K562 (cell line): ENCODE measurements around the gene WNT11. TPM values are rescaled to one million over a fixed set of nuclear protein-coding genes. Genes with fewer than 3 reads are reported as not detected.

Source experiments
- ATAC-seq: fragments of 200-7000 bp; cut with Tn5 transposase; 3 replicates; pipeline ENCODE4 v1.9.1; 2020; ENCODE audit warnings: moderate library complexity
- BruUV-seq: library from RNA; stranded (reverse); fragments of 400-500 nt; replicated peaks from 2 replicates; lab custom pipeline; 2021; lab: Mats Ljungman, UMichigan
- CTCF ChIA-PET: fragments of 300-600 bp; formaldehyde crosslinking; extraction: SDS; loops from one replicate; lab custom pipeline; 2021; ENCODE audit warnings: low intra/inter-chr PET ratio; lab: Yijun Ruan, JAX
- POLR2A ChIA-PET: fragments of 300-600, 350-650 bp; sonication (Branson Sonifier 250); formaldehyde crosslinking; extraction: SDS; loops from one replicate; lab custom pipeline; 2021; ENCODE audit warnings: antibody characterized with exemption, inconsistent platforms; lab: Yijun Ruan, JAX
- DNase-seq, 4 experiments: peaks; one replicate each; pipeline versions ENCODE4 v3.0.0 to v3.0.0-alpha.2; 2011 to 2018; ENCODE audit warnings: low spot score in 3 of 4, mixed read lengths in 3 of 4; ENCODE audit errors: extremely low read depth in 1 of 4
- FAIRE-seq: peaks from 2 replicates; lab custom pipeline; 2011; peaks lifted over from hg19 to GRCh38; lab: Jason Lieb, UNC
- H2AFZ ChIP-seq: 2 replicates; pipeline ENCODE4 v1.6.0; 2011; ENCODE audit warnings: low read depth, low read length, control low read depth, inconsistent platforms
- H3K27ac ChIP-seq: fragments of 200-600 bp; 3 replicates; pipeline ENCODE4 v1.8.0; 2011; ENCODE audit warnings: low read depth, mild to moderate bottlenecking, control low read depth, inconsistent platforms, low read length, moderate library complexity, mixed read lengths; ENCODE audit errors: extremely low read depth
- H3K27me3 ChIP-seq, 2 experiments: fragments of 300-600 bp in 1 of 2; 2 replicates in 1 of 2; 3 replicates in 1 of 2; pipeline versions ENCODE4 v1.6.0 to v1.8.0; 2011; ENCODE audit warnings: inconsistent platforms in 2 of 2, low read length in 2 of 2, mild to moderate bottlenecking in 1 of 2, mixed read lengths in 1 of 2, moderate library complexity in 1 of 2; ENCODE audit not compliant: control insufficient read depth in 2 of 2, insufficient read depth in 2 of 2
- H3K36me3 ChIP-seq: fragments of 300-600 bp; 3 replicates; pipeline ENCODE4 v1.8.0; 2011; ENCODE audit warnings: mild to moderate bottlenecking, low read length, inconsistent platforms; ENCODE audit not compliant: control insufficient read depth, insufficient read depth
- H3K4me1 ChIP-seq, 2 experiments: fragments of 200-600 bp in 1 of 2; replicated peaks in 1 of 2; 2 replicates in 1 of 2; 3 replicates in 1 of 2; pipeline versions ENCODE4 v1.5.1 to v1.8.0; 2011; ENCODE audit warnings: inconsistent platforms in 2 of 2, low read length in 2 of 2, mild to moderate bottlenecking in 1 of 2, mixed read lengths in 1 of 2, moderate library complexity in 1 of 2; ENCODE audit not compliant: control insufficient read depth in 2 of 2, insufficient read depth in 2 of 2
- H3K4me2 ChIP-seq: 2 replicates; pipeline ENCODE4 v1.6.1; 2011; ENCODE audit warnings: low read length, control low read depth, inconsistent platforms, mixed read lengths; ENCODE audit not compliant: insufficient read depth
- H3K4me3 ChIP-seq: fragments of 200-600 bp; sonication (generic), shearing (Covaris generic); 2 replicates; pipeline ENCODE4 v1.5.1; 2016; ENCODE audit warnings: control low read depth, inconsistent platforms
- H3K79me2 ChIP-seq: fragments of 200-600 bp; 3 replicates; pipeline ENCODE4 v1.8.0; 2011; ENCODE audit warnings: low read length, inconsistent platforms; ENCODE audit not compliant: control insufficient read depth, insufficient read depth
- H3K9ac ChIP-seq, 2 experiments: 2 replicates each; pipeline versions ENCODE4 v1.6.0 to v1.6.1; 2011; ENCODE audit warnings: low read depth in 2 of 2, low read length in 2 of 2, control low read depth in 1 of 2, inconsistent platforms in 1 of 2, mild to moderate bottlenecking in 1 of 2, mixed read lengths in 1 of 2; ENCODE audit not compliant: insufficient read depth in 1 of 2
- H3K9me1 ChIP-seq: one replicate; pipeline ENCODE4 v1.6.0; 2011; ENCODE audit warnings: inconsistent platforms, mild to moderate bottlenecking, low read length, moderate library complexity; ENCODE audit not compliant: control insufficient read depth, insufficient read depth
- H3K9me3 ChIP-seq: replicated peaks from 2 replicates; pipeline ENCODE4 v1.5.1; 2011; ENCODE audit warnings: low read depth, low read length, inconsistent platforms; ENCODE audit not compliant: control insufficient read depth, insufficient read depth
- H4K20me1 ChIP-seq: replicated peaks from 2 replicates; pipeline ENCODE4 v1.6.1; 2011; ENCODE audit warnings: low read length, inconsistent platforms, mixed read lengths; ENCODE audit not compliant: control insufficient read depth, insufficient read depth
- SAP30 ChIP-seq: fragments of 200-600 bp; sonication (generic); IDR thresholded peaks from 2 replicates; pipeline ENCODE4 v1.6.1; 2012; ENCODE audit warnings: borderline replicate concordance, low read depth, mild to moderate bottlenecking, moderate library complexity, low read length, control low read depth, inconsistent platforms; ENCODE audit not compliant: insufficient read depth, poor library complexity, severe bottlenecking
- ZNF586 ChIP-seq: fragments of 450-650 bp; formaldehyde crosslinking; conservative IDR thresholded peaks from 2 replicates; pipeline ENCODE4 v1.4.0; 2020; ENCODE audit warnings: mild to moderate bottlenecking, moderate library complexity
- ZNF668 ChIP-seq: fragments of 250-450 bp; sonication (Bioruptor Pico); IDR thresholded peaks from 2 replicates; pipeline ENCODE4 v1.8.0; 2022; ENCODE audit warnings: mild to moderate bottlenecking, inconsistent platforms
- ZNF695 ChIP-seq: fragments of 450-650 bp; formaldehyde crosslinking; IDR thresholded peaks from 2 replicates; pipeline ENCODE4 v1.4.0; 2020; ENCODE audit warnings: mild to moderate bottlenecking, moderate library complexity
- WGBS: fragments of 100-300 bp; shearing (Covaris generic); methylation state at CpG from one replicate; pipeline ENCODE4 v1.1.6; 2016; ENCODE audit warnings: low coverage, mixed read lengths; ENCODE audit not compliant: insufficient coverage; ENCODE audit errors: missing lambda C conversion rate; 5-methylcytosine and 5-hydroxymethylcytosine counted together
- in situ Hi-C: fragments of 300-500 bp; cut with MboI; formaldehyde crosslinking; loops from 4 replicates; pipeline ENCODE4 v1.15.0; 2018; ENCODE audit warnings: inconsistent platforms, mixed read lengths
- intact Hi-C: fragments of 100-400 bp; cut with micrococcal nuclease; formaldehyde crosslinking; loops from 2 replicates; pipeline ENCODE4 v1.14.2; 2022
- polyA plus RNA-seq, 8 experiments: library from polyadenylated mRNA; depleted of rRNA in 4 of 8; stranded (reverse) in 5 of 8; unstranded in 3 of 8; fragments of >200 nt; fragmentation: Nextera tagmentation in 2 of 8; fragmentation: Illumina TruSeq in 1 of 8; extraction: Ambion mirVana in 2 of 8; extraction: Trizol in 1 of 8; gene quantifications; 2 replicates each; pipeline versions ENCODE4 v1.2.1 to v1.2.3, GENCODE V29; 2011 to 2014; ENCODE audit warnings: inconsistent platforms in 1 of 8, missing spikeins in 1 of 8
- total RNA-seq, 7 experiments: library from RNA; depleted of rRNA in 6 of 7; stranded (reverse); fragments of >200 nt in 6 of 7; fragmentation: Illumina TruSeq in 2 of 7; extraction: Trizol in 2 of 7; gene quantifications; 2 replicates each; pipeline versions ENCODE4 v1.2.1 to v1.2.3, GENCODE V29; 2011 to 2021; ENCODE audit warnings: low replicate concordance in 1 of 7
- TF ChIP-seq, protein P1 (sequence below): sonication (generic); formaldehyde crosslinking; IDR thresholded peaks from 2 replicates; pipeline ENCODE4 v1.8.1; 2023; ENCODE audit warnings: mild to moderate bottlenecking, missing genetic modification reagents
- TF ChIP-seq, protein P2 (sequence below): fragments of 450-650 bp; formaldehyde crosslinking; IDR thresholded peaks from 2 replicates; pipeline ENCODE4 v1.4.0; 2020; ENCODE audit warnings: mild to moderate bottlenecking, moderate library complexity
- TF ChIP-seq, protein P3 (sequence below), 3 experiments: fragments of 200-800 bp in 1 of 3; sonication (Bioruptor generic) in 1 of 3; sonication (generic) in 1 of 3; formaldehyde crosslinking in 1 of 3; IDR thresholded peaks; 2 replicates each; pipeline versions ENCODE4 v1.6.1 to v1.8.0; 2016 to 2022; ENCODE audit warnings: mild to moderate bottlenecking in 2 of 3, missing compliant biosample characterization in 2 of 3, missing genetic modification characterization in 2 of 3, missing genetic modification reagents in 1 of 3
- TF ChIP-seq, protein P4 (sequence below), 2 experiments: fragments of 450-650 bp; IDR thresholded peaks; 2 replicates each; pipeline ENCODE4 v1.6.1; 2016
- TF ChIP-seq, protein P5 (sequence below): fragments of 450-650 bp; conservative IDR thresholded peaks from 2 replicates; pipeline ENCODE4 v1.6.1; 2016; ENCODE audit warnings: missing genetic modification characterization, low read depth, mild to moderate bottlenecking, control low read depth, missing compliant biosample characterization

WNT11 gene
- total and polyA plus RNA-seq, 9 of the 15 experiments (the other 6 are each of a cell fraction or from before 2014, with no cell fraction given) = 0.03 to 0.20 (median 0.09) TPM; not detected in 4

DNA sequence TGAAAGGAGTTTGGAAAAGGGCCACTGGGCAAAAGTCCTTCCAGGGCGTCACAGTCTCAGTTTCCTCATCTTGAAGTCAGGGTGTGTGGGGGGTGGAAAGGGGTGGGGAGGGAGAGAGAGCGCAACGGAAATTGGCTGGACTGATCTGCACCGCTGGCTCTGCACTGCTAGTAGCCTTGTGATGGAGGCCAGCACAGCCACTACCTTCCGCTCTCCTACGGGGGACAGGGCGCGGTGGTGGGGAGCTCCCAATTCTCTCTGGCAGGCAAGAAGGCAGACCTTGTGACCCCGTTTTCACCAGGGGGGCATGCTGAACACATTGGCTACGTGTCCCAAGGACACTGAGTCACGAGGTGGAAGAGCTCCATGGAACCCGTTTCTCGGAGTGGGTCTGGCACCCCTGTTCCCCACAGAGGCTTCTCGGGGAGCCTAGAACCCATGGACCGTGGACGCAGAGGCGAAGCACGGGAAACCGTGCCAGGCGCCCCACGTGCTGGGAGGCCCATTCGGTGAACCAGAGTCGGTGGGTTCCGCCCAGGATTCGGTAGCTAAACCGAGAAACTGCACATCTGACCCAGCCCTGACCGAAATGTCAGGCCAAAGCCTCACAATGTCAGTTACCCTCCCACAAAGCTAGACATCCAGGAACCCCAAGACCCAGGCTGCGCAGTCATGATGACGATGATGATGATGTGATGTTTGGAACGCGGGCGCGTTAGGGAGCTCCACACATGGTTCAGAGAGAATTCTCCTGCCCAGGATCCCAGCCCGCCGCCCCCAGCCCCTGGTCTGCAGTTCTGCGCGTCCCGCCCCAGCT is 28.3 kb upstream of the WNT11 start:
- CTCF ChIA-PET = no interaction called here
- intact Hi-C loops (no loop called here), in situ Hi-C loops (no loop called here)
- ATAC-seq (peak; percentile 30), FAIRE-seq (no peak), DNase-seq (peak; percentile 51 to 56 (median 52))
- H3K4me3 ChIP-seq = peak overlapping the region; percentile 77
- H2AFZ ChIP-seq = peak overlapping the region; percentile 90
- H3K36me3 ChIP-seq = no peaks in the 10 kb centered on the region
- no peaks in the 10 kb centered on the region for H4K20me1 ChIP-seq
- H3K27ac ChIP-seq = peak overlapping the region; percentile 86
- POLR2A ChIA-PET = interaction anchor here (0.7 to 2.1 kb wide), 8 partner anchors 8 to 234 kb away, joined by 3 to 8 read pairs (median 3); no protein-coding TSS in a partner anchor
- peak overlapping the region; percentile 92 for H3K4me2 ChIP-seq
- no peaks in the 10 kb centered on the region for H3K9me1 ChIP-seq
- H3K9me3 ChIP-seq = no peaks in the 10 kb centered on the region
- peaks cover 16 to 34% of the 10 kb centered on the region in 2 experiments for H3K4me1 ChIP-seq
- no peaks in the 10 kb centered on the region for H3K27me3 ChIP-seq
- TSS peak; percentile 98 for BruUV-seq
- no peaks in the 10 kb centered on the region for H3K79me2 ChIP-seq
- WGBS = 12% methylated on average over 30 of the region's 38 CpGs
- H3K9ac ChIP-seq = peak overlapping the region; percentile 82 to 91
- TF ChIP-seq, protein P1, sequence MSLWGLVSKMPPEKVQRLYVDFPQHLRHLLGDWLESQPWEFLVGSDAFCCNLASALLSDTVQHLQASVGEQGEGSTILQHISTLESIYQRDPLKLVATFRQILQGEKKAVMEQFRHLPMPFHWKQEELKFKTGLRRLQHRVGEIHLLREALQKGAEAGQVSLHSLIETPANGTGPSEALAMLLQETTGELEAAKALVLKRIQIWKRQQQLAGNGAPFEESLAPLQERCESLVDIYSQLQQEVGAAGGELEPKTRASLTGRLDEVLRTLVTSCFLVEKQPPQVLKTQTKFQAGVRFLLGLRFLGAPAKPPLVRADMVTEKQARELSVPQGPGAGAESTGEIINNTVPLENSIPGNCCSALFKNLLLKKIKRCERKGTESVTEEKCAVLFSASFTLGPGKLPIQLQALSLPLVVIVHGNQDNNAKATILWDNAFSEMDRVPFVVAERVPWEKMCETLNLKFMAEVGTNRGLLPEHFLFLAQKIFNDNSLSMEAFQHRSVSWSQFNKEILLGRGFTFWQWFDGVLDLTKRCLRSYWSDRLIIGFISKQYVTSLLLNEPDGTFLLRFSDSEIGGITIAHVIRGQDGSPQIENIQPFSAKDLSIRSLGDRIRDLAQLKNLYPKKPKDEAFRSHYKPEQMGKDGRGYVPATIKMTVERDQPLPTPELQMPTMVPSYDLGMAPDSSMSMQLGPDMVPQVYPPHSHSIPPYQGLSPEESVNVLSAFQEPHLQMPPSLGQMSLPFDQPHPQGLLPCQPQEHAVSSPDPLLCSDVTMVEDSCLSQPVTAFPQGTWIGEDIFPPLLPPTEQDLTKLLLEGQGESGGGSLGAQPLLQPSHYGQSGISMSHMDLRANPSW (CRISPR knock-in tag) = 0 out of 2 replicates have a peak, but pooled peaks have one; percentile 20
- TF ChIP-seq ZNF695 (CRISPR knock-in tag) (0 out of 2 replicates have a peak, but pooled peaks have one; percentile 24), ZNF586 (CRISPR knock-in tag) (no peak), ZNF668 (CRISPR knock-in tag) (peak; percentile 68; the same call in 1 of the 2 replicates), SAP30 (peak; percentile 23)
- TF ChIP-seq, protein P2, sequence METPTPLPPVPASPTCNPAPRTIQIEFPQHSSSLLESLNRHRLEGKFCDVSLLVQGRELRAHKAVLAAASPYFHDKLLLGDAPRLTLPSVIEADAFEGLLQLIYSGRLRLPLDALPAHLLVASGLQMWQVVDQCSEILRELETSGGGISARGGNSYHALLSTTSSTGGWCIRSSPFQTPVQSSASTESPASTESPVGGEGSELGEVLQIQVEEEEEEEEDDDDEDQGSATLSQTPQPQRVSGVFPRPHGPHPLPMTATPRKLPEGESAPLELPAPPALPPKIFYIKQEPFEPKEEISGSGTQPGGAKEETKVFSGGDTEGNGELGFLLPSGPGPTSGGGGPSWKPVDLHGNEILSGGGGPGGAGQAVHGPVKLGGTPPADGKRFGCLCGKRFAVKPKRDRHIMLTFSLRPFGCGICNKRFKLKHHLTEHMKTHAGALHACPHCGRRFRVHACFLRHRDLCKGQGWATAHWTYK (CRISPR knock-in tag) = peak; percentile 59; the same call in 1 of the 2 replicates
- TF ChIP-seq, protein P3, sequence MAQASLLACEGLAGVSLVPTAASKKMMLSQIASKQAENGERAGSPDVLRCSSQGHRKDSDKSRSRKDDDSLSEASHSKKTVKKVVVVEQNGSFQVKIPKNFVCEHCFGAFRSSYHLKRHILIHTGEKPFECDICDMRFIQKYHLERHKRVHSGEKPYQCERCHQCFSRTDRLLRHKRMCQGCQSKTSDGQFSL (CRISPR knock-in tag; IDR thresholded peaks at IDR 0.05) = 0 out of 2 replicates have a peak, but pooled peaks have one; percentile 64
- TF ChIP-seq, protein P3 (tag; IDR thresholded peaks at IDR 0.05) = no peak
- TF ChIP-seq, protein P4, sequence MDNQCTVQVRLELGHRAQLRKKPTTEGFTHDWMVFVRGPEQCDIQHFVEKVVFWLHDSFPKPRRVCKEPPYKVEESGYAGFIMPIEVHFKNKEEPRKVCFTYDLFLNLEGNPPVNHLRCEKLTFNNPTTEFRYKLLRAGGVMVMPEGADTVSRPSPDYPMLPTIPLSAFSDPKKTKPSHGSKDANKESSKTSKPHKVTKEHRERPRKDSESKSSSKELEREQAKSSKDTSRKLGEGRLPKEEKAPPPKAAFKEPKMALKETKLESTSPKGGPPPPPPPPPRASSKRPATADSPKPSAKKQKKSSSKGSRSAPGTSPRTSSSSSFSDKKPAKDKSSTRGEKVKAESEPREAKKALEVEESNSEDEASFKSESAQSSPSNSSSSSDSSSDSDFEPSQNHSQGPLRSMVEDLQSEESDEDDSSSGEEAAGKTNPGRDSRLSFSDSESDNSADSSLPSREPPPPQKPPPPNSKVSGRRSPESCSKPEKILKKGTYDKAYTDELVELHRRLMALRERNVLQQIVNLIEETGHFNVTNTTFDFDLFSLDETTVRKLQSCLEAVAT (IDR thresholded peaks at IDR 0.05) = 0 out of 4 replicates have a peak, but pooled peaks of 1 of the 2 experiments have one; percentile 17
- TF ChIP-seq, protein P5, sequence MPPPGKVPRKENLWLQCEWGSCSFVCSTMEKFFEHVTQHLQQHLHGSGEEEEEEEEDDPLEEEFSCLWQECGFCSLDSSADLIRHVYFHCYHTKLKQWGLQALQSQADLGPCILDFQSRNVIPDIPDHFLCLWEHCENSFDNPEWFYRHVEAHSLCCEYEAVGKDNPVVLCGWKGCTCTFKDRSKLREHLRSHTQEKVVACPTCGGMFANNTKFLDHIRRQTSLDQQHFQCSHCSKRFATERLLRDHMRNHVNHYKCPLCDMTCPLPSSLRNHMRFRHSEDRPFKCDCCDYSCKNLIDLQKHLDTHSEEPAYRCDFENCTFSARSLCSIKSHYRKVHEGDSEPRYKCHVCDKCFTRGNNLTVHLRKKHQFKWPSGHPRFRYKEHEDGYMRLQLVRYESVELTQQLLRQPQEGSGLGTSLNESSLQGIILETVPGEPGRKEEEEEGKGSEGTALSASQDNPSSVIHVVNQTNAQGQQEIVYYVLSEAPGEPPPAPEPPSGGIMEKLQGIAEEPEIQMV = no peak
